Esophagus squamous epithelium (tissue), 4 donors: Measurements from ENCODE around the gene CYB561D1.

Experiments used
- POLR2A ChIP-seq, 4 donors: fragments of 450-650 bp; IDR thresholded peaks; one replicate each; pipeline ENCODE4 v1.6.1; 2017; ENCODE audit warnings: antibody characterized with exemption in 4 of 4, mild to moderate bottlenecking in 4 of 4, moderate library complexity in 3 of 4
- TF ChIP-seq, protein P1 (sequence below), 6 experiments: fragments of 450-650 bp in 4 of 6; fragments of 200-600 bp in 2 of 6; sonication (generic) in 2 of 6; IDR thresholded peaks; one replicate each; pipeline ENCODE4 v1.5.1; 2016 to 2019; ENCODE audit warnings: antibody characterized with exemption in 6 of 6, mild to moderate bottlenecking in 4 of 6, moderate library complexity in 4 of 6

- TF ChIP-seq, protein P1, sequence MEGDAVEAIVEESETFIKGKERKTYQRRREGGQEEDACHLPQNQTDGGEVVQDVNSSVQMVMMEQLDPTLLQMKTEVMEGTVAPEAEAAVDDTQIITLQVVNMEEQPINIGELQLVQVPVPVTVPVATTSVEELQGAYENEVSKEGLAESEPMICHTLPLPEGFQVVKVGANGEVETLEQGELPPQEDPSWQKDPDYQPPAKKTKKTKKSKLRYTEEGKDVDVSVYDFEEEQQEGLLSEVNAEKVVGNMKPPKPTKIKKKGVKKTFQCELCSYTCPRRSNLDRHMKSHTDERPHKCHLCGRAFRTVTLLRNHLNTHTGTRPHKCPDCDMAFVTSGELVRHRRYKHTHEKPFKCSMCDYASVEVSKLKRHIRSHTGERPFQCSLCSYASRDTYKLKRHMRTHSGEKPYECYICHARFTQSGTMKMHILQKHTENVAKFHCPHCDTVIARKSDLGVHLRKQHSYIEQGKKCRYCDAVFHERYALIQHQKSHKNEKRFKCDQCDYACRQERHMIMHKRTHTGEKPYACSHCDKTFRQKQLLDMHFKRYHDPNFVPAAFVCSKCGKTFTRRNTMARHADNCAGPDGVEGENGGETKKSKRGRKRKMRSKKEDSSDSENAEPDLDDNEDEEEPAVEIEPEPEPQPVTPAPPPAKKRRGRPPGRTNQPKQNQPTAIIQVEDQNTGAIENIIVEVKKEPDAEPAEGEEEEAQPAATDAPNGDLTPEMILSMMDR (IDR thresholded peaks at IDR 0.05): no peak
- TF ChIP-seq POLR2A (IDR thresholded peaks at IDR 0.05): no peak
These were observed 39.3 kb upstream of the CYB561D1 start for GRCh38 chr1:109454497-109455133.
